A549 (cell line): ENCODE measurements around the gene NUDT1. TPM values are rescaled to one million over a fixed set of nuclear protein-coding genes. Genes with fewer than 3 reads are reported as not detected.

Source experiments
- ATAC-seq, 2 experiments: fragments of 200-7000 bp in 1 of 2; fragments of >200 bp in 1 of 2; cut with Nextera tagmentation in 1 of 2; cut with Tn5 transposase in 1 of 2; 3 replicates each; pipeline versions ENCODE4 v1.8.0 to v1.9.1; 2018 to 2020; ENCODE audit warnings: mild to moderate bottlenecking in 1 of 2, moderate library complexity in 1 of 2
- CTCF ChIA-PET: fragments of 300-600 bp; sonication (Branson Sonifier 250); formaldehyde crosslinking; extraction: SDS; loops from one replicate; lab custom pipeline; 2021; ENCODE audit warnings: antibody characterized with exemption, inconsistent platforms; lab: Yijun Ruan, JAX
- POLR2A ChIA-PET: fragments of 350-600 bp; formaldehyde crosslinking; extraction: SDS; loops from one replicate; lab custom pipeline; 2021; ENCODE audit warnings: antibody characterized with exemption, inconsistent platforms; lab: Yijun Ruan, JAX
- DNase-seq, 2 experiments: peaks; one replicate each; pipeline versions ENCODE4 v3.0.0 to v3.0.0-alpha.2; 2011 to 2016; ENCODE audit warnings: low read depth in 1 of 2, low spot score in 1 of 2
- FAIRE-seq: peaks from 2 replicates; lab custom pipeline; 2011; peaks lifted over from hg19 to GRCh38; lab: Jason Lieb, UNC
- H3K27ac ChIP-seq, 2 experiments: fragments of >200 bp; sonication (Bioruptor Twin); formaldehyde crosslinking; 3 replicates each; pipeline ENCODE4 v1.5.1; 2016 to 2017
- H3K4me1 ChIP-seq: fragments of >200 bp; sonication (Bioruptor Twin); formaldehyde crosslinking; 3 replicates; pipeline ENCODE4 v1.6.1; 2016
- H3K4me2 ChIP-seq: fragments of >200 bp; sonication (Bioruptor Twin); formaldehyde crosslinking; 3 replicates; pipeline ENCODE4 v1.6.1; 2016
- H3K4me3 ChIP-seq: fragments of >200 bp; sonication (Bioruptor Twin); formaldehyde crosslinking; 3 replicates; pipeline ENCODE4 v1.5.1; 2016
- H3K9me3 ChIP-seq: fragments of >200 bp; sonication (Bioruptor Twin); formaldehyde crosslinking; 3 replicates; pipeline ENCODE4 v1.6.1; 2016
- CBX2 ChIP-seq: fragments of 200-600 bp; sonication (generic); IDR thresholded peaks from 2 replicates; pipeline ENCODE4 v1.6.1; 2016; ENCODE audit warnings: low read depth, mild to moderate bottlenecking, borderline replicate concordance
- EHF ChIP-seq: fragments of 250-450 bp; sonication (Bioruptor Pico); IDR thresholded peaks from 2 replicates; pipeline ENCODE4 v1.5.0; 2020; ENCODE audit warnings: mild to moderate bottlenecking
- EP300 ChIP-seq, 2 experiments: fragments of >200 bp; sonication (Bioruptor Twin); formaldehyde crosslinking; IDR thresholded peaks; 2 replicates in 1 of 2; 3 replicates in 1 of 2; pipeline ENCODE4 v1.6.1; 2016 to 2017
- ESRRA ChIP-seq: fragments of 150-350 bp; IDR thresholded peaks from 2 replicates; pipeline ENCODE4 v1.6.1; 2014; ENCODE audit warnings: mild to moderate bottlenecking, low read length, borderline replicate concordance
- FOXS1 ChIP-seq: fragments of 250-450 bp; sonication (Bioruptor Pico); IDR thresholded peaks from 2 replicates; pipeline ENCODE4 v1.5.0; 2020; ENCODE audit warnings: mild to moderate bottlenecking, moderate library complexity
- GATA3 ChIP-seq: IDR thresholded peaks from 2 replicates; pipeline ENCODE4 v1.6.1; 2012; ENCODE audit warnings: borderline replicate concordance
- KDM5A ChIP-seq: fragments of 200-600 bp; sonication (generic); IDR thresholded peaks from 2 replicates; pipeline ENCODE4 v1.6.1; 2016; ENCODE audit warnings: antibody characterized with exemption, mild to moderate bottlenecking
- NR3C1 ChIP-seq: fragments of >200 bp; sonication (Bioruptor Twin); formaldehyde crosslinking; IDR thresholded peaks from 3 replicates; pipeline ENCODE4 v1.6.1; 2017
- PHF8 ChIP-seq: fragments of 200-600 bp; sonication (generic); IDR thresholded peaks from 2 replicates; pipeline ENCODE4 v1.6.1; 2016; ENCODE audit warnings: low read depth, mild to moderate bottlenecking, antibody characterized with exemption, moderate library complexity, borderline replicate concordance
- RAD21 ChIP-seq, 2 experiments: fragments of >200 bp in 1 of 2; sonication (Bioruptor Twin) in 1 of 2; formaldehyde crosslinking in 1 of 2; IDR thresholded peaks in 1 of 2; conservative IDR thresholded peaks in 1 of 2; 2 replicates in 1 of 2; 3 replicates in 1 of 2; pipeline ENCODE4 v1.6.1; 2012 to 2018; ENCODE audit warnings: inconsistent platforms in 1 of 2
- RCOR1 ChIP-seq: fragments of 150-350 bp; IDR thresholded peaks from 2 replicates; pipeline ENCODE4 v1.6.1; 2014; ENCODE audit warnings: antibody characterized with exemption, low read length, low read depth
- RFX5 ChIP-seq: fragments of 450-650 bp; IDR thresholded peaks from 2 replicates; pipeline ENCODE4 v1.7.1; 2014; ENCODE audit warnings: antibody characterized with exemption, mild to moderate bottlenecking, moderate library complexity
- RNF2 ChIP-seq: fragments of 200-600 bp; sonication (generic); IDR thresholded peaks from 2 replicates; pipeline ENCODE4 v1.6.1; 2016; ENCODE audit warnings: low read depth, mild to moderate bottlenecking, antibody characterized with exemption, moderate library complexity, borderline replicate concordance
- TP53 ChIP-seq: fragments of 250-450 bp; sonication (Bioruptor Pico); IDR thresholded peaks from 2 replicates; pipeline ENCODE4 v1.5.0; 2021; ENCODE audit warnings: mild to moderate bottlenecking, moderate library complexity
- ZC3H11A ChIP-seq: fragments of 450-650 bp; IDR thresholded peaks from 2 replicates; pipeline ENCODE4 v1.6.1; 2014; ENCODE audit warnings: antibody characterized with exemption, mild to moderate bottlenecking
- ZFP36 ChIP-seq: fragments of 450-650 bp; IDR thresholded peaks from 2 replicates; pipeline ENCODE4 v1.6.1; 2014; ENCODE audit warnings: borderline replicate concordance; ENCODE audit not compliant: partially characterized antibody
- ZNF302 ChIP-seq: fragments of 250-450 bp; sonication (Bioruptor Pico); IDR thresholded peaks from 2 replicates; pipeline ENCODE4 v1.9.0; 2021; ENCODE audit warnings: inconsistent platforms, mild to moderate bottlenecking, moderate library complexity
- ZSCAN20 ChIP-seq: fragments of 250-450 bp; sonication (Bioruptor Pico); IDR thresholded peaks from 2 replicates; pipeline ENCODE4 v1.8.0; 2022; ENCODE audit warnings: mild to moderate bottlenecking, moderate library complexity
- WGBS: methylation state at CpG from one replicate; pipeline ENCODE4 v1.1.6; 2017; ENCODE audit errors: missing lambda C conversion rate; 5-methylcytosine and 5-hydroxymethylcytosine counted together
- polyA plus RNA-seq, 4 experiments: library from polyadenylated mRNA; depleted of rRNA in 3 of 4; stranded (reverse); fragments of >200 nt; fragmentation: RNase III in 1 of 4; extraction: RNeasy Plus Mini Kit Qiagen cat#74134 plus additional on column Dnase treatment in 1 of 4; gene quantifications; 2 replicates in 3 of 4; 3 replicates in 1 of 4; pipeline ENCODE4 v1.2.3, GENCODE V29; 2011 to 2017
- TF ChIP-seq, protein P1 (sequence below): fragments of >200 bp; sonication (Bioruptor Twin); formaldehyde crosslinking; IDR thresholded peaks from 2 replicates; pipeline ENCODE4 v1.6.1; 2016
- TF ChIP-seq, protein P2 (sequence below): fragments of 450-650 bp; IDR thresholded peaks from 2 replicates; pipeline ENCODE4 v1.6.1; 2014; ENCODE audit warnings: antibody characterized with exemption
- TF ChIP-seq, protein P3 (sequence below): IDR thresholded peaks from 2 replicates; pipeline ENCODE4 v1.6.1; 2012
- TF ChIP-seq, protein P4 (sequence below): fragments of 200-600 bp; sonication (generic); IDR thresholded peaks from 2 replicates; pipeline ENCODE4 v1.6.1; 2016; ENCODE audit warnings: antibody characterized with exemption, mild to moderate bottlenecking, moderate library complexity
- TF ChIP-seq, protein P5 (sequence below): fragments of 250-450 bp; sonication (Bioruptor Pico); IDR thresholded peaks from 2 replicates; pipeline ENCODE4 v1.5.0; 2020; ENCODE audit warnings: low read depth, mild to moderate bottlenecking, moderate library complexity
- TF ChIP-seq, protein P6 (sequence below): fragments of 150-350 bp; IDR thresholded peaks from 2 replicates; pipeline ENCODE4 v1.6.1; 2014; ENCODE audit warnings: low read depth, mild to moderate bottlenecking, low read length

NUDT1 gene
- polyA plus RNA-seq, 2 of the 4 experiments (the other 2 are of a cell fraction): 38.3 to 92.3 TPM

DNA sequence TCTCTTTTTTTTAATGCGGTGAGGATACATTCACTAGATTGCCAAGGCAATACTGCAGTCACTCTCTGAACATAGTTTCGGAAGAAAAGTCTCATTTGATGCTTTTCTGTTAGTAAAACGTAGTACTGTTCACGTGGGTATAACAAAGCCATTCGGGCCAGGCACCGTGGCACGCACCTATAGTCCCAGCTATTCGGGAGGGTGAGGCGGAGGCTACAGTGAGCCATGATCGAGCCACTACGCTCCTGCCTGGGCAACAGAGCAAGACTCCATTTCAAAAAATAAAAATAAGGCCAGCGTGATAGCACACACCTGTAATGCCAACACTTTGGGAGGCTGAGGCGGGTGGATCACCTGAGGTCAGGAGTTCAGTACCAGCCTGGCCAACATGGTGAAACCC, 47.6 kb downstream of the NUDT1 start (continued):
- no peak for TF ChIP-seq ZNF302 (CRISPR knock-in tag)
- no peak for TF ChIP-seq RNF2

DNA sequence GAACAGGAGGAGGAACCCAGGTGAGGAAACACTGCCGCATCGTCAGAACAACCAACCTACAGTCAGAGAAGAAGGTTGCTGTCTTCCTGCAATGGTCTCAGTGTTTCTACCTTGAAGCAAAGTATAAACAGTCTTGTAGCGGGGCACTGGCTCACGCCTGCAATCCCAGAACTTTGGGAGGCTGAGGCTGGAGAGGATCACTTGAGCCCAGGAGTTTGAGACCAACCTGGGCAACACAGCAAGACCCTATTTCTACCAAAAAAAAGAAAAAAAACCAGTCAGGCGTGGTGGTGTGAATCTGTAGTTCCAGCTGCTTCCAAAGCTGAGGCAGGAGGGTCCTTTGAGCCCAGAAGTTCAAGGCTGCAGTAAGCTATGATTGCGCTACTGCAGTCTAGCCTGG, 48.9 kb downstream of the NUDT1 start:
- DNase-seq (no peak), FAIRE-seq (no peak), ATAC-seq (no peak)
- WGBS: 97% methylated on average over 6 of the region's 6 CpGs
- H3K4me2 ChIP-seq: no peak overlapping the region
- H3K4me1 ChIP-seq: no peaks in the 10 kb centered on the region
- H3K9me3 ChIP-seq: no peaks in the 10 kb centered on the region
- ChIA-PET CTCF (interaction anchor here (1.2 kb wide), 1 partner anchor 29 kb away, joined by 3 read pairs; no protein-coding TSS in a partner anchor), POLR2A (no interaction called here)
- TF ChIP-seq RAD21 (conservative IDR thresholded peaks at IDR 0.05 in 1 of 2, IDR thresholded peaks at IDR 0.05 in 1 of 2) (no peak), GATA3 (no peak)
- no peak overlapping the region for H3K4me3 ChIP-seq
- no peak overlapping the region for H3K27ac ChIP-seq

DNA sequence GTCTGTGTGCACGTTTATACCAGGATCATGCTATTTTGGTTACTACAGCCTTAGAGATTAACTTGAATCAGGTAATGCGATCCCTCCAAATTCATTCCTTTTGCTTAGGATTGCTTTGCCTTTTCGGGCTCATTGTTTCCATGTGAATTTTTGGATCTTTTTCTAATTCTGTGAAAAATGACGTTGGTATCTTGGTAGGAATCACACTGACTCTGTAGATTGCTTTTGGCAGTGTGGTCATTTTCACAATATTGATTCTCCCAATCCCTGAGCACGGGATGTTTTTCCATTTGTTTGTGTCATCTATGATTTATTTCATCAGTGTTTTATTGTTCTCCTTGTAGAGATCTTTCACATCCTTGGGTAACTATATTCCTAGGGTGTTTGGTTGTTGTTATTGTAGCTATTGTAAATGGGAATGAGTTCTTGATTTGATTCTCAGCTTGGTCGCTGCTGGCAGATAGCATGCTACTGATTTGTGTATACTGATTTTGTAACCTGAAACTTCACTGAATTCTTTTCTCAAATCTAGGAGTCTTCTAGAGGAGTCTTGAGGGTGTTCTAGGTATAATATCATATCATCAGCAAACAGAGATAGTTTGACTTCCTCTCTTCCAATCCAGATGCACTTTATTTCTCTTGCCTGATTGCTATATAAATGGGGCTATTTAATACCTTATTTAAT, 54.1 kb downstream of the NUDT1 start:
- Histone ChIP-seq H3K4me1 (no peaks in the 10 kb centered on the region; the same call in 2 of the 3 replicates), H3K4me3 (no peak overlapping the region), H3K9me3 (no peaks in the 10 kb centered on the region), H3K27ac (no peak overlapping the region), H3K4me2 (no peak overlapping the region)
- ChIA-PET POLR2A (no interaction called here), CTCF (no interaction called here)
- TF ChIP-seq CBX2 (no peak), FOXS1 (CRISPR knock-in tag) (no peak), EP300 (IDR thresholded peaks at IDR 0.05) (no peak), RFX5 (no peak), KDM5A (no peak), ZFP36 (no peak), ZC3H11A (no peak), TP53 (CRISPR knock-in tag) (no peak), RCOR1 (no peak), ZSCAN20 (CRISPR knock-in tag) (no peak), NR3C1 (no peak), PHF8 (no peak), ESRRA (no peak), EHF (no peak)
- TF ChIP-seq, protein P1, sequence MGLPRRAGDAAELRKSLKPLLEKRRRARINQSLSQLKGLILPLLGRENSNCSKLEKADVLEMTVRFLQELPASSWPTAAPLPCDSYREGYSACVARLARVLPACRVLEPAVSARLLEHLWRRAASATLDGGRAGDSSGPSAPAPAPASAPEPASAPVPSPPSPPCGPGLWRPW: no peak
- TF ChIP-seq, protein P2, sequence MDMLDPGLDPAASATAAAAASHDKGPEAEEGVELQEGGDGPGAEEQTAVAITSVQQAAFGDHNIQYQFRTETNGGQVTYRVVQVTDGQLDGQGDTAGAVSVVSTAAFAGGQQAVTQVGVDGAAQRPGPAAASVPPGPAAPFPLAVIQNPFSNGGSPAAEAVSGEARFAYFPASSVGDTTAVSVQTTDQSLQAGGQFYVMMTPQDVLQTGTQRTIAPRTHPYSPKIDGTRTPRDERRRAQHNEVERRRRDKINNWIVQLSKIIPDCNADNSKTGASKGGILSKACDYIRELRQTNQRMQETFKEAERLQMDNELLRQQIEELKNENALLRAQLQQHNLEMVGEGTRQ: no peak
- TF ChIP-seq, protein P3, sequence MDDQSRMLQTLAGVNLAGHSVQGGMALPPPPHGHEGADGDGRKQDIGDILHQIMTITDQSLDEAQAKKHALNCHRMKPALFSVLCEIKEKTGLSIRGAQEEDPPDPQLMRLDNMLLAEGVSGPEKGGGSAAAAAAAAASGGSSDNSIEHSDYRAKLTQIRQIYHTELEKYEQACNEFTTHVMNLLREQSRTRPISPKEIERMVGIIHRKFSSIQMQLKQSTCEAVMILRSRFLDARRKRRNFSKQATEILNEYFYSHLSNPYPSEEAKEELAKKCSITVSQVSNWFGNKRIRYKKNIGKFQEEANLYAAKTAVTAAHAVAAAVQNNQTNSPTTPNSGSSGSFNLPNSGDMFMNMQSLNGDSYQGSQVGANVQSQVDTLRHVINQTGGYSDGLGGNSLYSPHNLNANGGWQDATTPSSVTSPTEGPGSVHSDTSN: no peak
- TF ChIP-seq, protein P4, sequence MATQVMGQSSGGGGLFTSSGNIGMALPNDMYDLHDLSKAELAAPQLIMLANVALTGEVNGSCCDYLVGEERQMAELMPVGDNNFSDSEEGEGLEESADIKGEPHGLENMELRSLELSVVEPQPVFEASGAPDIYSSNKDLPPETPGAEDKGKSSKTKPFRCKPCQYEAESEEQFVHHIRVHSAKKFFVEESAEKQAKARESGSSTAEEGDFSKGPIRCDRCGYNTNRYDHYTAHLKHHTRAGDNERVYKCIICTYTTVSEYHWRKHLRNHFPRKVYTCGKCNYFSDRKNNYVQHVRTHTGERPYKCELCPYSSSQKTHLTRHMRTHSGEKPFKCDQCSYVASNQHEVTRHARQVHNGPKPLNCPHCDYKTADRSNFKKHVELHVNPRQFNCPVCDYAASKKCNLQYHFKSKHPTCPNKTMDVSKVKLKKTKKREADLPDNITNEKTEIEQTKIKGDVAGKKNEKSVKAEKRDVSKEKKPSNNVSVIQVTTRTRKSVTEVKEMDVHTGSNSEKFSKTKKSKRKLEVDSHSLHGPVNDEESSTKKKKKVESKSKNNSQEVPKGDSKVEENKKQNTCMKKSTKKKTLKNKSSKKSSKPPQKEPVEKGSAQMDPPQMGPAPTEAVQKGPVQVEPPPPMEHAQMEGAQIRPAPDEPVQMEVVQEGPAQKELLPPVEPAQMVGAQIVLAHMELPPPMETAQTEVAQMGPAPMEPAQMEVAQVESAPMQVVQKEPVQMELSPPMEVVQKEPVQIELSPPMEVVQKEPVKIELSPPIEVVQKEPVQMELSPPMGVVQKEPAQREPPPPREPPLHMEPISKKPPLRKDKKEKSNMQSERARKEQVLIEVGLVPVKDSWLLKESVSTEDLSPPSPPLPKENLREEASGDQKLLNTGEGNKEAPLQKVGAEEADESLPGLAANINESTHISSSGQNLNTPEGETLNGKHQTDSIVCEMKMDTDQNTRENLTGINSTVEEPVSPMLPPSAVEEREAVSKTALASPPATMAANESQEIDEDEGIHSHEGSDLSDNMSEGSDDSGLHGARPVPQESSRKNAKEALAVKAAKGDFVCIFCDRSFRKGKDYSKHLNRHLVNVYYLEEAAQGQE: no peak
- TF ChIP-seq, protein P5, sequence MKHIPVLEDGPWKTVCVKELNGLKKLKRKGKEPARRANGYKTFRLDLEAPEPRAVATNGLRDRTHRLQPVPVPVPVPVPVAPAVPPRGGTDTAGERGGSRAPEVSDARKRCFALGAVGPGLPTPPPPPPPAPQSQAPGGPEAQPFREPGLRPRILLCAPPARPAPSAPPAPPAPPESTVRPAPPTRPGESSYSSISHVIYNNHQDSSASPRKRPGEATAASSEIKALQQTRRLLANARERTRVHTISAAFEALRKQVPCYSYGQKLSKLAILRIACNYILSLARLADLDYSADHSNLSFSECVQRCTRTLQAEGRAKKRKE (CRISPR knock-in tag): no peak
- TF ChIP-seq, protein P6, sequence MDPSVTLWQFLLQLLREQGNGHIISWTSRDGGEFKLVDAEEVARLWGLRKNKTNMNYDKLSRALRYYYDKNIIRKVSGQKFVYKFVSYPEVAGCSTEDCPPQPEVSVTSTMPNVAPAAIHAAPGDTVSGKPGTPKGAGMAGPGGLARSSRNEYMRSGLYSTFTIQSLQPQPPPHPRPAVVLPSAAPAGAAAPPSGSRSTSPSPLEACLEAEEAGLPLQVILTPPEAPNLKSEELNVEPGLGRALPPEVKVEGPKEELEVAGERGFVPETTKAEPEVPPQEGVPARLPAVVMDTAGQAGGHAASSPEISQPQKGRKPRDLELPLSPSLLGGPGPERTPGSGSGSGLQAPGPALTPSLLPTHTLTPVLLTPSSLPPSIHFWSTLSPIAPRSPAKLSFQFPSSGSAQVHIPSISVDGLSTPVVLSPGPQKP: no peak
- no peak for FAIRE-seq
- no peak for DNase-seq
- ATAC-seq: no peak
- 82% methylated on average over 6 of the region's 6 CpGs for WGBS
